ENCODE measurements around the gene URAD. TPM values are rescaled to one million over a fixed set of nuclear protein-coding genes. Genes with fewer than 3 reads are reported as not detected.

The URAD gene
- total RNA-seq, 4 donors from 2014 or later, result not detected

- Histone ChIP-seq H3K4me1 (peaks cover 8 to 28% (median 14%) of the 10 kb centered on the region in 3 donors), H3K9me3 (no peaks in the 10 kb centered on the region), H3K27me3 (peaks cover 32 to 100% (median 41%) of the 10 kb centered on the region in 4 donors), H3K4me3 (peak overlapping the region in 2 of 4 donors; percentile 41 to 58), H3K27ac (no peak overlapping the region), H3K36me3 (no peaks in the 10 kb centered on the region)
- intact Hi-C loops (cut with DNase I), result no loop called here
- WGBS, 2 donors, result 9 to 11% methylated on average over 14 to 21 of the region's 25 CpGs
- TF ChIP-seq CTCF (IDR thresholded peaks at IDR 0.05), result no peak
- TF ChIP-seq POLR2A (IDR thresholded peaks at IDR 0.05), result no peak
- DNase-seq, result no peak
Observed at GRCh38 chr13:27961227-27962085, 27.0 kb downstream of the URAD start.

GRCh38 chr13:27960362-27961226, 27.9 kb downstream of the URAD start:
- Histone ChIP-seq H3K9me3 (no peaks in the 10 kb centered on the region), H3K27ac (no peak overlapping the region), H3K4me1 (peaks cover 8 to 23% (median 14%) of the 10 kb centered on the region in 3 donors), H3K27me3 (peaks cover 23 to 100% (median 34%) of the 10 kb centered on the region in 4 donors), H3K36me3 (no peaks in the 10 kb centered on the region), H3K4me3 (peak overlapping the region in 2 of 4 donors; percentile 41 to 58)
- WGBS, 2 donors, result 0% methylated on average over 2 to 9 of the region's 73 CpGs
- TF ChIP-seq POLR2A (IDR thresholded peaks at IDR 0.05), result no peak
- TF ChIP-seq CTCF (IDR thresholded peaks at IDR 0.05), result peak in 4 of 6 experiments; percentile 15 to 56 (median 42)
- no peak for DNase-seq
- intact Hi-C loops (cut with DNase I), result no loop called here

- Histone ChIP-seq H3K4me3 (peak overlapping the region in 2 of 4 donors; percentile 41 to 58), H3K27me3 (peaks cover 21 to 100% (median 32%) of the 10 kb centered on the region in 4 donors), H3K4me1 (peaks cover 8 to 23% (median 14%) of the 10 kb centered on the region in 3 donors), H3K27ac (no peak overlapping the region), H3K9me3 (no peaks in the 10 kb centered on the region), H3K36me3 (no peaks in the 10 kb centered on the region)
- TF ChIP-seq CTCF (IDR thresholded peaks at IDR 0.05) (no peak), POLR2A (IDR thresholded peaks at IDR 0.05) (no peak)
- intact Hi-C loops (cut with DNase I), result no loop called here
- 11 to 18% methylated on average over 14 of the region's 14 CpGs for WGBS, 2 donors
- DNase-seq, result no peak
Observed at GRCh38 chr13:27959976-27960361, 28.5 kb downstream of the URAD start.

- Histone ChIP-seq H3K4me1 (peaks cover 19 to 43% (median 29%) of the 10 kb centered on the region in 3 donors), H3K4me3 (no peak overlapping the region), H3K27me3 (peaks cover 24 to 100% (median 43%) of the 10 kb centered on the region in 4 donors), H3K36me3 (no peaks in the 10 kb centered on the region), H3K27ac (no peak overlapping the region), H3K9me3 (no peaks in the 10 kb centered on the region)
- intact Hi-C loops (cut with DNase I), result no loop called here
- 17 to 22% methylated on average over 5 of the region's 5 CpGs for WGBS, 2 donors
- DNase-seq, result no peak
- no peak for TF ChIP-seq POLR2A (IDR thresholded peaks at IDR 0.05)
- no peak for TF ChIP-seq CTCF (IDR thresholded peaks at IDR 0.05)
Observed at GRCh38 chr13:27956576-27957300, 31.8 kb downstream of the URAD start.
